Cardiac muscle cell (in vitro differentiated cells and primary cell): Measurements from ENCODE around the gene CYP3A4. TPM values are rescaled to one million over a fixed set of nuclear protein-coding genes. Genes with fewer than 3 reads are reported as not detected.
"Not testable (repeated sequence)": the region's sequence is repeated elsewhere in the genome, so short reads cannot be mapped to it uniquely, and the experiment has no call there.

Experiments used
- DNase-seq, 2 donors: peaks; one replicate each; pipeline versions ENCODE4 v3.0.0 to v3.0.0-alpha.2; 2010 to 2017; ENCODE audit warnings: low read depth in 1 of 2, low spot score in 1 of 2
- H3K27ac ChIP-seq: fragments of 200-600 bp; sonication (generic); 2 replicates; pipeline ENCODE4 v1.5.1; 2016
- H3K27me3 ChIP-seq: fragments of 200-600 bp; sonication (generic); 2 replicates; pipeline ENCODE4 v1.6.0; 2016; ENCODE audit warnings: control low read depth
- H3K36me3 ChIP-seq: fragments of 200-600 bp; sonication (generic); 2 replicates; pipeline ENCODE4 v1.5.1; 2016; ENCODE audit warnings: control low read depth
- H3K4me1 ChIP-seq: fragments of 200-600 bp; sonication (generic); 2 replicates; pipeline ENCODE4 v1.8.1; 2017; ENCODE audit warnings: low read depth, mild to moderate bottlenecking, mixed run types
- H3K4me3 ChIP-seq: fragments of 200-600 bp; sonication (generic); 2 replicates; pipeline ENCODE4 v1.5.1; 2016; ENCODE audit warnings: mild to moderate bottlenecking
- H3K9me3 ChIP-seq: fragments of 200-600 bp; sonication (generic); 2 replicates; pipeline ENCODE4 v1.5.1; 2017; ENCODE audit warnings: low read depth, mild to moderate bottlenecking, control low read depth
- polyA plus RNA-seq: library from polyadenylated mRNA; unstranded; fragments of >200 nt; fragmentation: Nextera tagmentation; extraction: Ambion mirVana; gene quantifications from 2 replicates; pipeline ENCODE4 v1.2.1, GENCODE V29; 2016
- total RNA-seq: library from RNA; depleted of rRNA; stranded (reverse); fragments of >200 nt; gene quantifications from 2 replicates; pipeline ENCODE4 v1.2.3, GENCODE V29; 2016
- TF ChIP-seq, protein P1 (sequence below): IDR thresholded peaks from 2 replicates; pipeline ENCODE4 v1.5.1; 2012; ENCODE audit warnings: low read depth, mild to moderate bottlenecking, low read length

Gene CYP3A4
- total and polyA plus RNA-seq, 2 experiments from 2014 or later = not detected

DNA sequence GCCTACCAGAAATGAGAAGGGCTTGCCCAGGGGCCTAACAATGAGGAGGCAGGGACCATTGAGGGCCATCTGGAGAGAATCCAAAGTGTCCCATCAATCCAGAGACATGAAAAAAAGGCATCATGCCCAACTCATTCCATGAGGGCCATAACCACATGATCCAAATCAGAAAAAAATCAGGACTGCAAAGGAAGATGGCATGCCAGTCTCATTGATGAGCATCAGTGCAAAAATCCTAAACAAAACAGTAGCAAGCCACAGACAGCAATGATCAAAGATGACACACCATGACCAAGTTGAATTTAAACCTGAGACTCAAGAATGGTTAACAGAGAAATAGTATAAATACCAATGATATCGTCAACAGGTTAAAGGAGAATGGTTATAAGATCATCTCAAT is 7.0 kb upstream of the CYP3A4 start:
- no peak for DNase-seq
- Histone ChIP-seq H3K4me1 (no peaks in the 10 kb centered on the region), H3K27me3 (no peaks in the 10 kb centered on the region), H3K9me3 (no peaks in the 10 kb centered on the region), H3K36me3 (no peaks in the 10 kb centered on the region), H3K4me3 (no peak overlapping the region), H3K27ac (no peak overlapping the region)
- TF ChIP-seq, protein P1, sequence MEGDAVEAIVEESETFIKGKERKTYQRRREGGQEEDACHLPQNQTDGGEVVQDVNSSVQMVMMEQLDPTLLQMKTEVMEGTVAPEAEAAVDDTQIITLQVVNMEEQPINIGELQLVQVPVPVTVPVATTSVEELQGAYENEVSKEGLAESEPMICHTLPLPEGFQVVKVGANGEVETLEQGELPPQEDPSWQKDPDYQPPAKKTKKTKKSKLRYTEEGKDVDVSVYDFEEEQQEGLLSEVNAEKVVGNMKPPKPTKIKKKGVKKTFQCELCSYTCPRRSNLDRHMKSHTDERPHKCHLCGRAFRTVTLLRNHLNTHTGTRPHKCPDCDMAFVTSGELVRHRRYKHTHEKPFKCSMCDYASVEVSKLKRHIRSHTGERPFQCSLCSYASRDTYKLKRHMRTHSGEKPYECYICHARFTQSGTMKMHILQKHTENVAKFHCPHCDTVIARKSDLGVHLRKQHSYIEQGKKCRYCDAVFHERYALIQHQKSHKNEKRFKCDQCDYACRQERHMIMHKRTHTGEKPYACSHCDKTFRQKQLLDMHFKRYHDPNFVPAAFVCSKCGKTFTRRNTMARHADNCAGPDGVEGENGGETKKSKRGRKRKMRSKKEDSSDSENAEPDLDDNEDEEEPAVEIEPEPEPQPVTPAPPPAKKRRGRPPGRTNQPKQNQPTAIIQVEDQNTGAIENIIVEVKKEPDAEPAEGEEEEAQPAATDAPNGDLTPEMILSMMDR = no peak

DNA sequence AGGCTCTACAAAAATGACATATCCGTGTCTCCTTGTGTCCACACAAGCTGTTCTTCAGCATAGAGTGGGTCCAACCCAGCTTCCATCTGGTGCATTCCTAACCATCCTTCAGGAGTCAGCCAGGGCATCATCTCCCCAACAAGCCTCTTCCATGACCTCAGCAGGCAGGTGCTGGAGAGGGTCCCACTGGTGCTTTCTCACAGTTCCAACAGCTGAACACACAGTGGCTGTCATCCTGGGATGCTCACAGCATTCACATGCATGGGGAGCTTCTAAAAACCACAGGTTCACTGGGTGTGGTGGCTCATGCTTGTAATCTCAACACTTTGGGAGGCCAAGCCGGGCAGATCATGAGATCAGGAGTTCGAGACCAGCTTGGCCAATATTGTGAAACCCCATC is 6.4 kb upstream of the CYP3A4 start:
- Histone ChIP-seq H3K4me3 (no peak overlapping the region), H3K4me1 (no peaks in the 10 kb centered on the region), H3K36me3 (no peaks in the 10 kb centered on the region), H3K27ac (no peak overlapping the region), H3K27me3 (no peaks in the 10 kb centered on the region), H3K9me3 (no peaks in the 10 kb centered on the region)
- TF ChIP-seq, protein P1 = no peak
- no peak for DNase-seq

DNA sequence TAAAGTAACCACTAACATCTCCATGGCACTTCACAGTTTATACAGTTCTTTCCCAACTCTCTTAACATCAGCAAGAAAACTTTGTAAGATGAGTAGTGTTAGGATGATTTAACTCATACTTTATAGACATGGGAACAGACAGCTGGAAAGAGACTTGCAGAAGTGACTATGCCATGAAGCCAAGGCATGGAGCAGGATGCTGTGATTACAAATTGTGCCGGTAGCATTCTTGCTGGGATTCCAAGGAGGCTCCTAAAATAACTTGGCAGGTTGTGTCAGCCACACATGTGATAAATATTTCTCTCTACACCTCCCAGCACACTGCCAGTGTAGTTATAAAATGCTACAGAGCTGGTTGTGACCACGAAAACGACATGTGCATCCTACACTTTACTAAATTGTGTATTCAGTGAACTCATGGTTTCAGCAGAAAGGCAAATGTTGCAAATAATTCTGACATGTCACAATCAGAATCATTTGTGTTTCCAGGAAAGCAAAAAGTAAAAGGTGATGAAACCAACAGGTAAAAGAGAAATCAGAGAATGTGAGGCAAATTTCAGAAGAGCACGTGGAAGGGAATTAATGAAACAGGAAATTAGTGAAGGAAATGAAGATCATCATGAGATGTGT is 5.6 kb upstream of the CYP3A4 start:
- TF ChIP-seq, protein P1 = no peak

DNA sequence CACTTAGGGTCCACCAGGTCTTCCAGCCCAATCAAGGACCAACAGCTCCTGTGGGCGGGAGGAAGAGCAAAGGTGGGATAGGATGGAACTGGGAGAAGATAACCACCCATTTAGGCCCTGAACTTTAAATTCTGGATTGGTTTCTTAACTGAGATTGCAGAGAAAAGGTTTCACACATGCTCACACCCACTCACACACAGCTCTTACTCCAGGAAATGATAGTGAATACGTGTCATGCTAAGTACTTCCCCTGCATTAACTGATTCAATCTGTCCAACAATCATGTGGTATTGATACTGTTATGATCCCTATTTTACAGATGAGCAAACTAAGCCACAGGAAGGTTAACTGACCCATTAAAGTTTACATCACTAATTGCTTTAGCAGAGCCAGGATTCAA is 4.6 kb upstream of the CYP3A4 start:
- H3K9me3 ChIP-seq = no peaks in the 10 kb centered on the region
- no peaks in the 10 kb centered on the region for H3K36me3 ChIP-seq
- no peak for DNase-seq
- H3K27ac ChIP-seq = no peak overlapping the region
- no peaks in the 10 kb centered on the region for H3K27me3 ChIP-seq
- TF ChIP-seq, protein P1 = no peak
- H3K4me3 ChIP-seq = no peak overlapping the region
- H3K4me1 ChIP-seq = no peaks in the 10 kb centered on the region

More for the DNA sequence above, 5.6 kb upstream of the CYP3A4 start:
- H3K4me1 ChIP-seq = no peaks in the 10 kb centered on the region
- H3K27me3 ChIP-seq = no peaks in the 10 kb centered on the region
- no peaks in the 10 kb centered on the region for H3K36me3 ChIP-seq
- H3K27ac ChIP-seq = no peak overlapping the region
- no peak overlapping the region for H3K4me3 ChIP-seq
- no peaks in the 10 kb centered on the region for H3K9me3 ChIP-seq
- peak in 1 of 2 donors; percentile 3 for DNase-seq

DNA sequence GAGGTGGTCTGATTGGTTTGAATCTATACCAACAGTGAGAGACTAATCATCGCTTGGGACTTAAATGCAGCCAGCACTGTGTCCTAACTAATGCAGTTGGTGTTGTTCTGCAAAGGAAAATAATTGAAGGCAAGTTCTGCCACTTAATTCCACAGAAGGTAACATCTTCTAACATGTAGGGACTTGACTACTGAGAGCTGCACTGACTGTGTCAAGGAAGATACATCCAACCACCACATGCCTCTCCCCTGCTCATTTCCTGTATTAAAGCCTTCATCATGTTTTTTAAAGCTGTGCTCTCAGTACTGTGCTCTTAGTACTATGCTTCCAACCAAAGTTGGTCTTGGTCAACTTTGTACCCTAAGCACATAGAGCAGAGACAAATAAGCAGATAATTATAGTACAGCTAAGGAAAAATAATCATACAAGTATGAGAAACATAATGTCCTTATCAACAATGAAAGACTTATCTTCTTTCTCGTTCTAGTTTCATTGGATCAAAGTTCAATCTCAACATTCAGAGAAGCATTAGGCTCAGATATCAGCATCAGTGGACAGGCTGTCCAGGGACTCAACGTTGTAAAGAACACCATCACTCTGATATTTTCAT is 2.8 kb upstream of the CYP3A4 start:
- DNase-seq = no peak
- H3K27me3 ChIP-seq = no peaks in the 10 kb centered on the region
- no peaks in the 10 kb centered on the region for H3K4me1 ChIP-seq
- H3K36me3 ChIP-seq = no peaks in the 10 kb centered on the region
- no peak overlapping the region for H3K27ac ChIP-seq
- TF ChIP-seq, protein P1 = no peak
- H3K4me3 ChIP-seq = no peak overlapping the region
- H3K9me3 ChIP-seq = no peaks in the 10 kb centered on the region

DNA sequence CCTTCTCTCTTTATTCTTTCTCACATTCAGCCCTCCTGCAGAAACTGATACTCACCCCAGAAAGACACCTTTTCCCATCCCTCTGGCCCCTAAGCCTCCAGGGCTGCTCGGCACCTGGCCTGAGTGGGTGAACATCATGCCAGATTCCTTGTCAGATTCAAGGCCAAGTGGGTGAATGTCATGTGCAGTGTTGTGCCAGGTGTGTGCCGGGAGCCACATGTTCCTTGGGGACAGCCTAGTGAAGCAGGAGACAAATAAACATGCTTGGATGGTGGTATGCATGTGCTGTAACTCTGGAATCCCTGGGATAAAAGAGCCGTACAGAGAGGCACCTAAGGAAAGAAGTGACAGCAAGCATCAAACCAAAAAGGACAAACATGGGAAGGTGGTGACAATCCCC is 1.7 kb upstream of the CYP3A4 start:
- not testable (repeated sequence) for DNase-seq, H3K4me3 ChIP-seq, H3K4me1 ChIP-seq, H3K27me3 ChIP-seq, H3K27ac ChIP-seq, H3K9me3 ChIP-seq, H3K36me3 ChIP-seq
